SJSA1 (cell line): ENCODE results near the gene VSTM4. TPM values are rescaled to one million over a fixed set of nuclear protein-coding genes. Genes with fewer than 3 reads are reported as not detected.
A peak's percentile ranks its signal among the peaks of the same experiment; 100 is the strongest.

Source experiments
- DNase-seq, 2 experiments: peaks; one replicate each; pipeline ENCODE4 v3.0.0-alpha.2; 2015 to 2020; ENCODE audit warnings: low spot score in 2 of 2, low read depth in 1 of 2
- H3K27ac ChIP-seq: fragments of 250-450 bp; sonication (Bioruptor Pico); 2 replicates; pipeline ENCODE4 v1.5.1; 2020; ENCODE audit warnings: mild to moderate bottlenecking, moderate library complexity
- H3K27me3 ChIP-seq: fragments of 250-450 bp; sonication (Bioruptor Pico); replicated peaks from 2 replicates; pipeline ENCODE4 v1.5.1; 2020; ENCODE audit warnings: mild to moderate bottlenecking, moderate library complexity
- H3K36me3 ChIP-seq: fragments of 250-450 bp; sonication (Bioruptor Pico); 2 replicates; pipeline ENCODE4 v1.5.1; 2020; ENCODE audit warnings: mild to moderate bottlenecking
- H3K4me1 ChIP-seq: fragments of 250-450 bp; sonication (Bioruptor Pico); replicated peaks from 2 replicates; pipeline ENCODE4 v1.6.1; 2021; ENCODE audit warnings: mild to moderate bottlenecking
- H3K4me3 ChIP-seq: fragments of 250-450 bp; sonication (Bioruptor Pico); 2 replicates; pipeline ENCODE4 v1.5.1; 2020; ENCODE audit warnings: mild to moderate bottlenecking
- H3K9me3 ChIP-seq: fragments of 250-450 bp; sonication (Bioruptor Pico); replicated peaks from 2 replicates; pipeline ENCODE4 v1.5.1; 2020; ENCODE audit warnings: mild to moderate bottlenecking
- total RNA-seq: library from RNA; depleted of rRNA; stranded (reverse); fragments of >200 nt; shearing (Covaris generic); gene quantifications from 2 replicates; pipeline ENCODE4 v1.2.3, GENCODE V29; 2014

VSTM4 gene
- total RNA-seq, 1 experiment from 2014 or later: 3.7 TPM

DNA sequence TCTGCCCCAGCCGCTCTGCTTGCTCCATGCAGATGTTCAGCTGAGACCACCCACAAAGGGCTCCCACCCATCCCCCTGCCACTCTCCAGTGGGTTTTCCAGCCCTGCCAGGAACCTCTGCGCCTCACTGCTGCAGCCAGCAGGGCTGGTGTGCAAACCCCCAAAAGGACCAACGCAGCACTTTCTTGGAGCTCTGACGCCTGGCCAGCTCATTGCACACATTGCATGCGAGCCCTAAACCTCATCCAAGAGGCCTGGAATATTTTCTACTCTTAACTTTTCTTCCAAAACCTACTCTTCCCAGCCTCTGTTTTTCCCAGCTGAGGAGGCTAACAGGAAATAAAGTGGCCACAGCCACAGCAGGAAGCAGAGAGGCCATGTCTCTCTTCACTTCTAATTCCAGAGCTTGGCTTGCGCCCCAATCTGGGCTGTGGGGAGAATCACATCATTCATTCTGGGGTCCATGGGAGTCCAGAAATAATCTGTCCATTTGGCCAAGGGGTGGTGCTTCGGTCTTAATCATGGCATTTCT lies 23.1 kb upstream of the VSTM4 start:
- DNase-seq: peak; percentile 88 to 93
- Histone ChIP-seq H3K36me3 (no peaks in the 10 kb centered on the region), H3K4me3 (no peak overlapping the region), H3K27ac (peak overlapping the region; percentile 93), H3K27me3 (no peaks in the 10 kb centered on the region), H3K9me3 (no peaks in the 10 kb centered on the region), H3K4me1 (peaks cover 49% of the 10 kb centered on the region)

DNA sequence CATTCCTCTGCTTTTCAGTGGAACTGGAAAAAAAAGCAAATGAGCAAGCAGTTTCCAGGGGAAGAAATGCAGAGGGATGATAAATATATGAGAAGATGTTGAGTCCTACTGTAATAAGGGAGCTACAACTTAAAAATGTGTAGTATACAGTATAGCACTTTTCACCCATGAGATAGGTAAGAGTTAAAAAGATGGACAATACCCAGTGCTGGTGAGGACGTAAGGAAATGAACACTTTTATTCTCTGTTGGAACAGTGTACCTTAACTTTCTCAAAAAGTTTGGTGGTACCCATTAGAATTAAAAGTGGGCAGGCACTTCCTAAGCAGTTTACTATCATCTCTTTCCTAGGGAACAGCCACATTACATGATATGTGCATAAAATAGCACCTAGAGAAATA lies 21.2 kb upstream of the VSTM4 start:
- no peak for DNase-seq
- Histone ChIP-seq H3K4me1 (peaks cover 48% of the 10 kb centered on the region), H3K9me3 (no peaks in the 10 kb centered on the region), H3K27ac (no peak overlapping the region), H3K27me3 (no peaks in the 10 kb centered on the region), H3K36me3 (no peaks in the 10 kb centered on the region), H3K4me3 (no peak overlapping the region)

GRCh38 chr10:49135575-49136313 lies 20.4 kb upstream of the VSTM4 start:
- Histone ChIP-seq H3K27ac (no peak overlapping the region), H3K4me3 (no peak overlapping the region), H3K27me3 (no peaks in the 10 kb centered on the region), H3K9me3 (no peaks in the 10 kb centered on the region), H3K4me1 (peaks cover 45% of the 10 kb centered on the region), H3K36me3 (no peaks in the 10 kb centered on the region)
- peak in 1 of 2 experiments; percentile 59 for DNase-seq

GRCh38 chr10:49134327-49134726 lies 19.0 kb upstream of the VSTM4 start:
- H3K36me3 ChIP-seq: no peaks in the 10 kb centered on the region
- no peaks in the 10 kb centered on the region for H3K9me3 ChIP-seq
- H3K4me3 ChIP-seq: no peak overlapping the region
- peaks cover 31% of the 10 kb centered on the region for H3K4me1 ChIP-seq
- no peak for DNase-seq
- H3K27ac ChIP-seq: no peak overlapping the region
- H3K27me3 ChIP-seq: no peaks in the 10 kb centered on the region

- Histone ChIP-seq H3K27me3 (no peaks in the 10 kb centered on the region), H3K9me3 (no peaks in the 10 kb centered on the region), H3K36me3 (no peaks in the 10 kb centered on the region), H3K4me3 (no peak within 1 kb of the TSS), H3K27ac (no peak within 1 kb of the TSS), H3K4me1 (peaks cover 25% of the 10 kb centered on the region)
- DNase-seq: no peak
Measured at GRCh38 chr10:49133706-49134248, 18.5 kb upstream of the VSTM4 start, which contains the start of gene FAM170B. FAM170B (minus strand) TSS chr10:49134021; CDS start chr10:49133918, 103 bp downstream.

DNA sequence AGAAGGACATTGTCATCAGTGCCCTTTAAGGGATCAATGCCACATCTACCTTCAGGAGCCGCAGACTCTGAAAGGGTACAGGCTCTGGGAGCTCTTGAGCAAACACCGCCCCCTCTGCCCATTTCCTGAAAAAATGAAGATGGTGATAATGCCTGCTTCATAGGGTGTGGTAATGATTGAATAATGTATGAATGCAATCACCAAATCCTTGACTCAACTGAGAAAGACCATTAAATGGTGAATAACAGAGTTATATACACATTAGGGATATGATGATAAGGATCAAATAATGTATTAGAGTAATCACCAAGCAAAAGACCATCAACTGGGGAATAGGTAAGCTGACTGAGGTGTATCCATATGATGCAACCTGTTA lies 17.0 kb upstream of the VSTM4 start:
- Histone ChIP-seq H3K9me3 (no peaks in the 10 kb centered on the region), H3K4me1 (peaks cover 11% of the 10 kb centered on the region), H3K27me3 (no peaks in the 10 kb centered on the region), H3K27ac (no peak overlapping the region), H3K36me3 (no peaks in the 10 kb centered on the region), H3K4me3 (no peak overlapping the region)
- DNase-seq: no peak

- Histone ChIP-seq H3K27ac (no peak overlapping the region), H3K9me3 (no peaks in the 10 kb centered on the region), H3K36me3 (no peaks in the 10 kb centered on the region), H3K4me1 (peaks cover 9% of the 10 kb centered on the region), H3K4me3 (no peak overlapping the region), H3K27me3 (no peaks in the 10 kb centered on the region)
- DNase-seq: no peak
Measured at GRCh38 chr10:49131507-49132361, 16.4 kb upstream of the VSTM4 start.

- Histone ChIP-seq H3K4me3 (no peak overlapping the region), H3K9me3 (no peaks in the 10 kb centered on the region), H3K27me3 (no peaks in the 10 kb centered on the region), H3K27ac (no peak overlapping the region), H3K36me3 (no peaks in the 10 kb centered on the region), H3K4me1 (no peaks in the 10 kb centered on the region)
- DNase-seq: no peak
Measured at GRCh38 chr10:49129376-49129775, 14.1 kb upstream of the VSTM4 start.

- no peak overlapping the region for H3K4me3 ChIP-seq
- H3K27ac ChIP-seq: no peak overlapping the region
- H3K27me3 ChIP-seq: no peaks in the 10 kb centered on the region
- no peaks in the 10 kb centered on the region for H3K4me1 ChIP-seq
- H3K9me3 ChIP-seq: no peaks in the 10 kb centered on the region
- no peaks in the 10 kb centered on the region for H3K36me3 ChIP-seq
- DNase-seq: no peak
Measured at GRCh38 chr10:49128854-49129253, 13.5 kb upstream of the VSTM4 start.

DNA sequence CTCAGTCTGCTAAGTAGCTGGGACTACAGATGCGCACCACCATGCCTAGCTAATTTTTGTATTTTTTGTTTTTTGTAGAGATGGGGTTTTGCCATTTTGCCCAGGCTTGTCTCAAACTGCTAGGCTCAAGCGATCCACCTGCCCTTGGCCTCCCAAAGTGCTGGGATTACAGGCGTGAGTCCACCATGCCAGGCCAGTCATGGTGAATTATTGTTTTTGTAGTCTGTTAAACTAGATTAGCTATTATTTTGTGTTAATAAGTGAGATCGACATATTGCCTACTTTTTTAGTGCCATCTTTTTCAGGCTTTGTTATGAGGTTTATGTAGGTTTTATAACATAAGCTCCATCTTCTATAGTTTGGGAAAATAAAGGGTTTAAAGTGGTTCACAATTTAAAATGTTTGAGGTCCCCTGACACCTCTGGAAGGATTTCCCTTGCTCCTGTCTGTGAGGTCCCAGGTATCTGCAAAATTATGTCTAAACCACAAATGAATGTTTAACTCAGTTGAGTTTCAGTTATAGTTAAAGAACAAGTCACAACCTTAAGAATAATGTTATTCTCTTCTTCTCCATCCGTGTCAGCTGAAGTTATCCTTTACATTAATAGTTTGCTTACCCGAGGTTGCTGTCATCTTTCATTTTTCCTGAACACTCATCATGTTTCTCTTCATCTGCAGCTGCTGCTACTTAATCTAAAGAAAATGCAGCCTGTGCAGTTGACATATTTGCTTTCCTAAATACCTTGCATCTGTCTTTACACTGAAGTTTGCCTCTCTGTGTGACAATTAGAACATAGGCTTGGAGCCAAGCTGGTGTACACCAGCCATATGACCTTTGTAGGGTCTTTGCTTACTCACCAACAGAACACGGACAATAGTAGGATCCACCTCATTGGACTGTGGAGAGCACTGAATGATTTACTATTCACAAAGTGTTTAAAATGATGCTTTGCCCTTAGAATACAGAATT lies 8.9 kb upstream of the VSTM4 start:
- H3K4me3 ChIP-seq: no peak overlapping the region
- no peaks in the 10 kb centered on the region for H3K4me1 ChIP-seq
- H3K36me3 ChIP-seq: no peaks in the 10 kb centered on the region
- no peak for DNase-seq
- H3K9me3 ChIP-seq: no peaks in the 10 kb centered on the region
- H3K27ac ChIP-seq: no peak overlapping the region
- 0 out of 2 replicates have a peak, but pooled peaks cover 2% of the 10 kb centered on the region for H3K27me3 ChIP-seq

- no peak for DNase-seq
- H3K27ac ChIP-seq: no peak overlapping the region
- H3K27me3 ChIP-seq: 0 out of 2 replicates have a peak, but pooled peaks cover 2% of the 10 kb centered on the region
- H3K4me1 ChIP-seq: no peaks in the 10 kb centered on the region
- no peak overlapping the region for H3K4me3 ChIP-seq
- no peaks in the 10 kb centered on the region for H3K36me3 ChIP-seq
- no peaks in the 10 kb centered on the region for H3K9me3 ChIP-seq
Measured at GRCh38 chr10:49120911-49121310, 5.6 kb upstream of the VSTM4 start.

GRCh38 chr10:49119746-49120145 lies 4.4 kb upstream of the VSTM4 start:
- Histone ChIP-seq H3K27me3 (0 out of 2 replicates have a peak, but pooled peaks cover 2% of the 10 kb centered on the region), H3K4me1 (peaks cover 7% of the 10 kb centered on the region), H3K4me3 (no peak overlapping the region), H3K27ac (no peak overlapping the region), H3K36me3 (0 out of 2 replicates have a peak, but pooled peaks cover 4% of the 10 kb centered on the region), H3K9me3 (no peaks in the 10 kb centered on the region)
- no peak for DNase-seq
